ENCODE measurements around the gene DAZAP1.

The DAZAP1 gene

GRCh38 chr19:1394252-1395193, 12.9 kb upstream of the DAZAP1 start:
- no peak for DNase-seq (ENCODE audit: low spot score)

- DNase-seq (ENCODE audit: low spot score) = no peak
Measured at GRCh38 chr19:1395194-1396018, 12.0 kb upstream of the DAZAP1 start.

- no peak for DNase-seq (ENCODE audit: low spot score)
Measured at GRCh38 chr19:1396019-1396767, 11.2 kb upstream of the DAZAP1 start.

- no peak for DNase-seq (ENCODE audit: low spot score)
Measured at GRCh38 chr19:1396768-1397679, 10.4 kb upstream of the DAZAP1 start.

- DNase-seq (ENCODE audit: low spot score) = no peak
Measured at GRCh38 chr19:1397838-1398237, 9.5 kb upstream of the DAZAP1 start.

GRCh38 chr19:1399079-1399478, 8.3 kb upstream of the DAZAP1 start:
- DNase-seq (ENCODE audit: low spot score) = no peak

GRCh38 chr19:1399745-1400144, 7.6 kb upstream of the DAZAP1 start:
- no peak for DNase-seq (ENCODE audit: low spot score)

GRCh38 chr19:1400281-1401137, 6.9 kb upstream of the DAZAP1 start:
- no peak for DNase-seq (ENCODE audit: low spot score)

- no peak for DNase-seq (ENCODE audit: low spot score)
Measured at GRCh38 chr19:1401138-1401888, 6.1 kb upstream of the DAZAP1 start, which contains the start of gene GAMT. Gene GAMT, minus strand, starts transcription at chr19:1401542. Its CDS starts 66 bp downstream, at chr19:1401476.

GRCh38 chr19:1401889-1402217, 5.5 kb upstream of the DAZAP1 start:
- DNase-seq (ENCODE audit: low spot score) = no peak

- no peak for DNase-seq (ENCODE audit: low spot score)
Measured at GRCh38 chr19:1402411-1403070, 4.8 kb upstream of the DAZAP1 start.

- DNase-seq (ENCODE audit: low spot score) = peak; percentile 99
Measured at GRCh38 chr19:1406774-1407527, 435 bp upstream of the DAZAP1 start.

GRCh38 chr19:1408300-1409203, 1.2 kb downstream of the DAZAP1 start:
- DNase-seq (ENCODE audit: low spot score) = peak; percentile 11

- DNase-seq (ENCODE audit: low spot score) = no peak
Measured at GRCh38 chr19:1409204-1410005, 2.0 kb downstream of the DAZAP1 start.

- no peak for DNase-seq (ENCODE audit: low spot score)
Measured at GRCh38 chr19:1410136-1410786, 2.9 kb downstream of the DAZAP1 start.

- no peak for DNase-seq (ENCODE audit: low spot score)
Measured at GRCh38 chr19:1410789-1411188, 3.4 kb downstream of the DAZAP1 start.

Measured in LoVo (cell line).